Peyer's patch (tissue), 4 donors: Measurements from ENCODE around the gene LYZL1.

Experiments used
- POLR2A ChIP-seq, 2 donors: fragments of 450-650 bp; IDR thresholded peaks; one replicate each; pipeline ENCODE4 v1.5.1; 2017; ENCODE audit warnings: antibody characterized with exemption in 2 of 2, mild to moderate bottlenecking in 2 of 2, moderate library complexity in 2 of 2
- TF ChIP-seq, protein P1 (sequence below), 6 experiments: fragments of 450-650 bp in 4 of 6; fragments of 200-600 bp in 2 of 6; sonication (generic) in 1 of 6; IDR thresholded peaks; one replicate each; pipeline ENCODE4 v1.5.1; 2017 to 2019; ENCODE audit warnings: antibody characterized with exemption in 6 of 6, mild to moderate bottlenecking in 3 of 6, moderate library complexity in 1 of 6

DNA sequence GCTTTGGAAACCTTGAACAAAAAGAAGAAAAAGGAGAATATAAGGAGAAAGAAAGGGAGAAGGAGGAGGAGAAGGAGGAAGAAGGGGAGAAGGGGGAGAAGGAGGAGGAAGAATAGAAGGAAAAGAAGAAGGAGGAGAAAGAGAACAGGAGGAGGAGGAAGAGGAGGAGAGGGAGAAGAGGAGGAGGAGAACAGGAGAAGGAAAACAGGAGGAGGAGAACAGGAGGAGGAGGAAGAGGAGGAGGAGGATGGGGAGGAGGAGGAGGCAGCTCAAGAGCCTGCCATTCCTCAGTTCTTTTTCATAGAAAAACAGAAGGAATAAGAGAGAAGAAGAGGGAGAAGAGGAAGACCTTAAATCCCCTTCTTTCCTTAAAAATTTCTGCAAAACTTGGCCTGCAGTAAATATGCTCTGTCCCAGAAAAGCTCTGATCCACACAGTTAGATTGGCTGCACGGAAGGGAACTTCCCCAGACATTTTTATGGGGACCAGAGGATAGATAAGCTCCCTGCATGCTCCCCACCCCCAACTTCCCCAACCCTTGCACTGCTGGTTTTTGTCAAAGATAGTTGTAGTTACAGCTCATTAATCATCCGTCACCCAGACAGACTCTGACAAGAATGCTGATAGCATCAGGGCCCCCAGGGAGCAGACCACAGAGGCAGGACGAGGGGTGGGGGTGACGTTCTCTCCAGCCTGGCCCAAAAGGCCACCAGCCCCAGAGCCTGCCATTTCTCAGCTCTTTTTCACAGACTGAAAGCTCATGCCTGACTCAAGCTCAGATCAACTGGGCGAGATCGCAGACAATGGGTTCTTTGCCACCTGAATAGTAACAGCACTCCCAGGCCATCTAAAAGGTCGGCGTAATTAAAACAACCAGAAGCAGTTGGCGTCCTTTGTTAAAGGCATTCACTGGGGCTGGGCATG lies 34.5 kb upstream of the LYZL1 start:
- TF ChIP-seq, protein P1, sequence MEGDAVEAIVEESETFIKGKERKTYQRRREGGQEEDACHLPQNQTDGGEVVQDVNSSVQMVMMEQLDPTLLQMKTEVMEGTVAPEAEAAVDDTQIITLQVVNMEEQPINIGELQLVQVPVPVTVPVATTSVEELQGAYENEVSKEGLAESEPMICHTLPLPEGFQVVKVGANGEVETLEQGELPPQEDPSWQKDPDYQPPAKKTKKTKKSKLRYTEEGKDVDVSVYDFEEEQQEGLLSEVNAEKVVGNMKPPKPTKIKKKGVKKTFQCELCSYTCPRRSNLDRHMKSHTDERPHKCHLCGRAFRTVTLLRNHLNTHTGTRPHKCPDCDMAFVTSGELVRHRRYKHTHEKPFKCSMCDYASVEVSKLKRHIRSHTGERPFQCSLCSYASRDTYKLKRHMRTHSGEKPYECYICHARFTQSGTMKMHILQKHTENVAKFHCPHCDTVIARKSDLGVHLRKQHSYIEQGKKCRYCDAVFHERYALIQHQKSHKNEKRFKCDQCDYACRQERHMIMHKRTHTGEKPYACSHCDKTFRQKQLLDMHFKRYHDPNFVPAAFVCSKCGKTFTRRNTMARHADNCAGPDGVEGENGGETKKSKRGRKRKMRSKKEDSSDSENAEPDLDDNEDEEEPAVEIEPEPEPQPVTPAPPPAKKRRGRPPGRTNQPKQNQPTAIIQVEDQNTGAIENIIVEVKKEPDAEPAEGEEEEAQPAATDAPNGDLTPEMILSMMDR (IDR thresholded peaks at IDR 0.05), result no peak
- TF ChIP-seq POLR2A (IDR thresholded peaks at IDR 0.05), result no peak
